Keratinocyte (primary cell): ENCODE measurements around the gene CRYGS. TPM values are rescaled to one million over a fixed set of nuclear protein-coding genes. Genes with fewer than 3 reads are reported as not detected.

Experiments used
- DNase-seq: peaks from one replicate; pipeline ENCODE4 v3.0.0-alpha.2; 2011; ENCODE audit warnings: low read depth, missing footprints, low spot score
- FAIRE-seq: peaks from 2 replicates; lab custom pipeline; 2011; peaks lifted over from hg19 to GRCh38; lab: Jason Lieb, UNC
- H2AFZ ChIP-seq: 2 replicates; pipeline ENCODE4 v1.6.0; 2012; ENCODE audit warnings: low read length, control low read depth, inconsistent platforms; ENCODE audit not compliant: control insufficient read depth
- H3K27ac ChIP-seq: 2 replicates; pipeline ENCODE4 v1.5.1; 2011; ENCODE audit warnings: low read length; ENCODE audit not compliant: control insufficient read depth, insufficient read depth
- H3K27me3 ChIP-seq: 3 replicates; pipeline ENCODE4 v1.6.0; 2011; ENCODE audit warnings: low read length; ENCODE audit not compliant: control insufficient read depth, insufficient read depth; ENCODE audit errors: extremely low read depth
- H3K36me3 ChIP-seq, 2 experiments: 2 replicates in 1 of 2; 3 replicates in 1 of 2; pipeline ENCODE4 v1.5.1; 2011; ENCODE audit warnings: low read length in 2 of 2, mild to moderate bottlenecking in 1 of 2; ENCODE audit not compliant: control insufficient read depth in 2 of 2, insufficient read depth in 2 of 2; ENCODE audit errors: extremely low read depth in 1 of 2
- H3K4me1 ChIP-seq: 3 replicates; pipeline ENCODE4 v1.5.1; 2011; ENCODE audit warnings: low read length; ENCODE audit not compliant: control insufficient read depth, insufficient read depth; ENCODE audit errors: extremely low read depth
- H3K4me2 ChIP-seq: 3 replicates; pipeline ENCODE4 v1.6.0; 2011; ENCODE audit warnings: low read depth, low read length; ENCODE audit not compliant: control insufficient read depth, insufficient read depth; ENCODE audit errors: extremely low read depth
- H3K4me3 ChIP-seq, 3 experiments: fragments of 200-600 bp in 1 of 3; sonication (generic) in 1 of 3; 2 replicates in 2 of 3; 3 replicates in 1 of 3; pipeline ENCODE4 v1.5.1; 2011 to 2016; ENCODE audit warnings: low read length in 3 of 3, mild to moderate bottlenecking in 3 of 3, control low read depth in 2 of 3, inconsistent platforms in 1 of 3, low read depth in 1 of 3, mixed read lengths in 1 of 3, mixed run types in 1 of 3, moderate library complexity in 1 of 3; ENCODE audit not compliant: control insufficient read depth in 2 of 3, insufficient read depth in 2 of 3; ENCODE audit errors: extremely low read depth in 1 of 3
- H3K79me2 ChIP-seq: 2 replicates; pipeline ENCODE4 v1.6.0; 2012; ENCODE audit warnings: low read length; ENCODE audit not compliant: control insufficient read depth, insufficient read depth
- H3K9ac ChIP-seq: 3 replicates; pipeline ENCODE4 v1.6.0; 2011; ENCODE audit warnings: low read length; ENCODE audit not compliant: control insufficient read depth, insufficient read depth; ENCODE audit errors: extremely low read depth
- H3K9me1 ChIP-seq: 3 replicates; pipeline ENCODE4 v1.6.0; 2011; ENCODE audit warnings: low read length; ENCODE audit not compliant: control insufficient read depth, insufficient read depth; ENCODE audit errors: extremely low read depth
- H3K9me3 ChIP-seq: 2 replicates; pipeline ENCODE4 v1.5.1; 2012; ENCODE audit warnings: low read depth, low read length; ENCODE audit not compliant: control insufficient read depth
- H4K20me1 ChIP-seq: 3 replicates; pipeline ENCODE4 v1.6.0; 2011; ENCODE audit warnings: low read length; ENCODE audit not compliant: control insufficient read depth, insufficient read depth; ENCODE audit errors: extremely low read depth
- EZH2 ChIP-seq: IDR thresholded peaks from one replicate; pipeline ENCODE4 v1.6.1; 2012; ENCODE audit warnings: inconsistent platforms, mild to moderate bottlenecking, low read length, moderate library complexity
- dilution Hi-C: fragments of 300-500 bp; cut with MboI; formaldehyde crosslinking; loops from one replicate; pipeline ENCODE4 v1.7.0; 2020; ENCODE audit warnings: low sequenced_read_pairs; ENCODE audit not compliant: extremely low pct_ligation_motif_present
- polyA plus RNA-seq, 5 experiments: library from polyadenylated mRNA; depleted of rRNA in 3 of 5; stranded (reverse) in 3 of 5; stranded (forward) in 1 of 5; unstranded in 1 of 5; fragments of >200 nt; gene quantifications; 1 replicate in 1 of 5; 2 replicates in 3 of 5; 3 replicates in 1 of 5; pipeline versions ENCODE4 v1.2.1 to v1.2.3, GENCODE V29; 2011 to 2012; ENCODE audit warnings: missing spikeins in 2 of 5, low read depth in 1 of 5, low replicate concordance in 1 of 5
- TF ChIP-seq, protein P1 (sequence below), 3 experiments: IDR thresholded peaks in 1 of 3; conservative IDR thresholded peaks in 1 of 3; optimal IDR thresholded peaks in 1 of 3; 2 replicates in 2 of 3; 3 replicates in 1 of 3; pipeline versions ENCODE3 to v1.5.1; 2011; ENCODE audit warnings: low read length in 3 of 3, mild to moderate bottlenecking in 3 of 3, moderate library complexity in 2 of 3, control low read depth in 1 of 3, inconsistent platforms in 1 of 3; ENCODE audit not compliant: insufficient read depth in 2 of 3; ENCODE audit errors: extremely low read depth in 1 of 3

The CRYGS gene
- polyA plus RNA-seq, 1 donor (not counting 4 experiments of a cell fraction or from before 2014, with no cell fraction given) = 3.4 TPM

- H3K4me1 ChIP-seq = peaks cover 38% of the 10 kb centered on the region
- FAIRE-seq (no peak), DNase-seq (no peak)
- no peak overlapping the region for H3K4me2 ChIP-seq
- no peaks in the 10 kb centered on the region for H3K9me3 ChIP-seq
- H3K79me2 ChIP-seq = no peaks in the 10 kb centered on the region
- H3K27me3 ChIP-seq = no peaks in the 10 kb centered on the region
- H3K36me3 ChIP-seq = no peaks in the 10 kb centered on the region
- TF ChIP-seq, protein P1, sequence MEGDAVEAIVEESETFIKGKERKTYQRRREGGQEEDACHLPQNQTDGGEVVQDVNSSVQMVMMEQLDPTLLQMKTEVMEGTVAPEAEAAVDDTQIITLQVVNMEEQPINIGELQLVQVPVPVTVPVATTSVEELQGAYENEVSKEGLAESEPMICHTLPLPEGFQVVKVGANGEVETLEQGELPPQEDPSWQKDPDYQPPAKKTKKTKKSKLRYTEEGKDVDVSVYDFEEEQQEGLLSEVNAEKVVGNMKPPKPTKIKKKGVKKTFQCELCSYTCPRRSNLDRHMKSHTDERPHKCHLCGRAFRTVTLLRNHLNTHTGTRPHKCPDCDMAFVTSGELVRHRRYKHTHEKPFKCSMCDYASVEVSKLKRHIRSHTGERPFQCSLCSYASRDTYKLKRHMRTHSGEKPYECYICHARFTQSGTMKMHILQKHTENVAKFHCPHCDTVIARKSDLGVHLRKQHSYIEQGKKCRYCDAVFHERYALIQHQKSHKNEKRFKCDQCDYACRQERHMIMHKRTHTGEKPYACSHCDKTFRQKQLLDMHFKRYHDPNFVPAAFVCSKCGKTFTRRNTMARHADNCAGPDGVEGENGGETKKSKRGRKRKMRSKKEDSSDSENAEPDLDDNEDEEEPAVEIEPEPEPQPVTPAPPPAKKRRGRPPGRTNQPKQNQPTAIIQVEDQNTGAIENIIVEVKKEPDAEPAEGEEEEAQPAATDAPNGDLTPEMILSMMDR (optimal IDR thresholded peaks at IDR 0.05 in 1 of 3, IDR thresholded peaks at IDR 0.05 in 1 of 3, conservative IDR thresholded peaks at IDR 0.05 in 1 of 3; ENCODE audit: extremely low read depth in 1 of 3, insufficient read depth in 2 of 3, low read length in 3 of 3) = no peak
- TF ChIP-seq EZH2 = no peak
- no peaks in the 10 kb centered on the region for H4K20me1 ChIP-seq
- no peak overlapping the region for H3K9ac ChIP-seq
- no peak overlapping the region for H2AFZ ChIP-seq
- H3K27ac ChIP-seq = no peak overlapping the region
- H3K4me3 ChIP-seq = no peak overlapping the region
- dilution Hi-C loops = no loop called here
- no peaks in the 10 kb centered on the region for H3K9me1 ChIP-seq
These were observed 48.5 kb upstream of the CRYGS start for GRCh38 chr3:186592682-186593081.

DNA sequence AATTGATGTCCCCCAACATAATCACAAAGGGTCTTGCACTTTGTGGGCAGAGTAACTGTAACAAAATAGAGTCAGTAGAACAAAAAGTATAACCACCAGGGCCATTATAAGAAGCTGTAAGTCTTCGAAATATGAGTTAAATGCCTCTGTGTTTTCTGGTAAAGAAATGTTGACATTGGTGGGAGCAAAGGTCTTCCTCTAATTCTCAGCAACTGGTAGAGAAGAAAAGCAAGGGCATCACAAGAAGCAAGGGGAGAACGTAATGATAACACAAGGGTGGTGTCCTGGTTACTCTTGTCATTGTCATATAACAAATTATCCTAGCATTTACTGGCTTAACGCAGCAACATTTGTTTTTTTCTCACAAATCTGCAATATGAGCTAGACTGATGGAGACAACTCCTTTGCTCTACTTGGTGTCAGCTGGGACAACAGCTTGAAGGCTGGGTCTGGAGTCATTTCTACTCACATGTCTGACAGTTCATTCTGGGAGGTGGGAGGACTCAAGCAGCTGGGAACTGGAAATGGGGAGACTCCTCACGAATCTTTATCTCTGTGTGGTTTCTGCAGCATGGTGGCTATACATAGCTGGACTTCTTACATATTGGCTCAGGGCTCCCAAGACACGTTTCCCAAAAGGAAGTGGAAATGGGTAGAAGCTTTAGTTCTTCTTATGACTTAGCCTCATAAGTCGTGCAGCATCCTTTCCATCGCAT lies 46.6 kb upstream of the CRYGS start:
- H3K27me3 ChIP-seq = no peaks in the 10 kb centered on the region
- DNase-seq (no peak), FAIRE-seq (no peak)
- no peaks in the 10 kb centered on the region for H3K9me3 ChIP-seq
- H3K4me3 ChIP-seq = no peak overlapping the region
- no peaks in the 10 kb centered on the region for H4K20me1 ChIP-seq
- H3K36me3 ChIP-seq = peaks cover 0 to 4% of the 10 kb centered on the region in 2 experiments
- H3K27ac ChIP-seq = peak overlapping the region; percentile 93
- dilution Hi-C loops = no loop called here
- no peak overlapping the region for H3K9ac ChIP-seq
- H2AFZ ChIP-seq = no peak overlapping the region
- H3K4me2 ChIP-seq = no peak overlapping the region
- H3K79me2 ChIP-seq = no peaks in the 10 kb centered on the region
- H3K9me1 ChIP-seq = no peaks in the 10 kb centered on the region
- peaks cover 31% of the 10 kb centered on the region for H3K4me1 ChIP-seq
- TF ChIP-seq, protein P1 (optimal IDR thresholded peaks at IDR 0.05 in 1 of 3, IDR thresholded peaks at IDR 0.05 in 1 of 3, conservative IDR thresholded peaks at IDR 0.05 in 1 of 3; ENCODE audit: extremely low read depth in 1 of 3, insufficient read depth in 2 of 3, low read length in 3 of 3) = no peak
- TF ChIP-seq EZH2 = no peak
